A673 (cell line): ENCODE measurements around the gene COL5A1.

ENCODE experiments used
- EZH2 ChIP-seq: fragments of 200-600 bp; sonication (generic); IDR thresholded peaks from 2 replicates; pipeline ENCODE4 v1.6.1; 2017; ENCODE audit warnings: borderline replicate concordance, low read depth, mild to moderate bottlenecking, mixed read lengths, antibody characterized with exemption, low read length; ENCODE audit not compliant: poor library complexity, severe bottlenecking
- TF ChIP-seq, protein P1 (sequence below): fragments of 300-800, 200-600 bp; sonication (generic); conservative IDR thresholded peaks from 2 replicates; pipeline ENCODE4 v1.5.1; 2017; ENCODE audit warnings: low read depth, mild to moderate bottlenecking, antibody characterized with exemption, low read length, moderate library complexity, mixed read lengths

DNA sequence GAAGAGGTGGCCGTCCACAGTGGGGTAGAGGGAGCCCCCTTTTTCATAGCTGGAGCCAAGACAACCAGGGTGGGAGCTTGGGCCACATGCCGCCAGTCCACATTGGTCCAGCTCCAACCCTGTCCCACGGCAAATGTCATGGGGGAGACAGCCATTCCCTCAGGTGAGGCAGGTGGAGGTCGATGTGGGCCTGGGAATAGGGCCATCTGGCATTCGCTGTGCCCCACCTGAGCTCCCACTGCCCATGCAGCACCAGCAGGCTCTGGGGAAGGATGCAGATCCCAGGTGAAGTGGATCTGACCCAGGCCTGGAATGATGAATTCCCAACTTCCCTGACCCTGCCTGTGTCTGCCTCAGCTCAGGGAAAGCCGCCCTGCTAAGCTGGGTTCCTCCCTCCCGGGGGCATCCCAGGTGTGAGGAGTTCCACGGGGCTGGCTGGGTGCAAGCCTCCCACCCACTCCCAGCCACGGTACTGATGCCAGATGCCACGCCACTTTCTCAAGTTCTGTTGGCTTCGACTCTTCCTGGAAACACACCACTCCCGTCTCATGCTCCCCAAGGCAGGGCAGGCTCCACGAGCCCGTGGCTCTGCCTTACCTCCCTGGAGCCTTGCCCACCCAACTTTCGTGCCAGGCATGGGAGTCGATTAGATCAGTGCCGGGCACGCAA lies 213.8 kb downstream of the COL5A1 start:
- no peak for TF ChIP-seq EZH2
- TF ChIP-seq, protein P1, sequence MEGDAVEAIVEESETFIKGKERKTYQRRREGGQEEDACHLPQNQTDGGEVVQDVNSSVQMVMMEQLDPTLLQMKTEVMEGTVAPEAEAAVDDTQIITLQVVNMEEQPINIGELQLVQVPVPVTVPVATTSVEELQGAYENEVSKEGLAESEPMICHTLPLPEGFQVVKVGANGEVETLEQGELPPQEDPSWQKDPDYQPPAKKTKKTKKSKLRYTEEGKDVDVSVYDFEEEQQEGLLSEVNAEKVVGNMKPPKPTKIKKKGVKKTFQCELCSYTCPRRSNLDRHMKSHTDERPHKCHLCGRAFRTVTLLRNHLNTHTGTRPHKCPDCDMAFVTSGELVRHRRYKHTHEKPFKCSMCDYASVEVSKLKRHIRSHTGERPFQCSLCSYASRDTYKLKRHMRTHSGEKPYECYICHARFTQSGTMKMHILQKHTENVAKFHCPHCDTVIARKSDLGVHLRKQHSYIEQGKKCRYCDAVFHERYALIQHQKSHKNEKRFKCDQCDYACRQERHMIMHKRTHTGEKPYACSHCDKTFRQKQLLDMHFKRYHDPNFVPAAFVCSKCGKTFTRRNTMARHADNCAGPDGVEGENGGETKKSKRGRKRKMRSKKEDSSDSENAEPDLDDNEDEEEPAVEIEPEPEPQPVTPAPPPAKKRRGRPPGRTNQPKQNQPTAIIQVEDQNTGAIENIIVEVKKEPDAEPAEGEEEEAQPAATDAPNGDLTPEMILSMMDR: no peak
